ENCODE measurements around the gene ZNF546. TPM values are rescaled to one million over a fixed set of nuclear protein-coding genes. Genes with fewer than 3 reads are reported as not detected.

The ZNF546 gene
- total RNA-seq (2022) (5.2 and 6.3 TPM in 2 replicates), Bru-seq, nascent RNA (percentile 57 among the genes with signal in this experiment), BruChase-seq, experiment 1, labeled RNA remaining after a 6-hour chase (percentile 57 among the genes with signal in this experiment), BruChase-seq, experiment 2, labeled RNA remaining after a 2-hour chase (percentile 67 among the genes with signal in this experiment)
- long read RNA-seq, partial matches to known transcripts: 0 of 3 reads
- long read RNA-seq, other reads (novel, unspliced or antisense): 3 of 3 reads

GRCh38 chr19:39996811-39997637 lies at the start of gene ZNF546:
ZNF546 (plus strand) TSS chr19:39997060; CDS start chr19:39998327, 1,267 bp downstream.
- BruUV-seq (replicated peaks): TSS peak; percentile 46
- H3K27me3 Mint-ChIP-seq (ENCODE audit: insufficient read depth, unreplicated experiment): no peaks in the 10 kb centered on the region
- H3K4me3 Mint-ChIP-seq (ENCODE audit: unreplicated experiment): peak within 1 kb of the TSS; percentile 91
- H3K36me3 Mint-ChIP-seq (ENCODE audit: insufficient read depth, unreplicated experiment): peaks cover 6% of the 10 kb centered on the region
- H3K27ac Mint-ChIP-seq (ENCODE audit: low read depth, unreplicated experiment): peak within 1 kb of the TSS; percentile 93
- no peak for TF ChIP-seq CTCF (IDR thresholded peaks at IDR 0.05; ENCODE audit: unreplicated experiment)
- peaks cover 22% of the 10 kb centered on the region for H3K4me1 Mint-ChIP-seq (ENCODE audit: insufficient read depth, unreplicated experiment)
- peak; percentile 91 for DNase-seq (ENCODE audit: unreplicated experiment)
- intact Hi-C loops (cut with micrococcal nuclease): loop anchor here (1.0 to 2.0 kb wide), 2 partner anchors 26 to 94 kb away; partner anchors contain the start of genes PSMC4 and ZNF780A
- POLR2A ChIA-PET: interaction anchor here (0.6 to 4.3 kb wide), 16 partner anchors 11 to 1221 kb away, joined by 3 to 38 read pairs (median 4); partner anchors contain the start of genes FBL, PSMC4, SAMD4B and ZNF780A
- peaks cover 11% of the 10 kb centered on the region for H3K9me3 Mint-ChIP-seq (ENCODE audit: unreplicated experiment)
- CTCF ChIA-PET: interaction anchor here (1.0 kb wide), 2 partner anchors 22 to 25 kb away, joined by 3 to 6 read pairs; partner anchors contain the start of gene PSMC4

- H3K4me3 Mint-ChIP-seq (ENCODE audit: unreplicated experiment): no peak overlapping the region
- intact Hi-C loops (cut with micrococcal nuclease): no loop called here
- POLR2A ChIA-PET: interaction anchor here (1.6 kb wide), 1 partner anchor 22 kb away, joined by 4 read pairs; the partner anchor contains the start of gene PSMC4
- no peaks in the 10 kb centered on the region for H3K36me3 Mint-ChIP-seq (ENCODE audit: insufficient read depth, unreplicated experiment)
- no TSS peak for BruUV-seq (replicated peaks)
- no peak for TF ChIP-seq CTCF (IDR thresholded peaks at IDR 0.05; ENCODE audit: unreplicated experiment)
- H3K4me1 Mint-ChIP-seq (ENCODE audit: insufficient read depth, unreplicated experiment): no peaks in the 10 kb centered on the region
- no peaks in the 10 kb centered on the region for H3K9me3 Mint-ChIP-seq (ENCODE audit: unreplicated experiment)
- CTCF ChIA-PET: interaction anchor here (1.3 kb wide), 1 partner anchor 22 kb away, joined by 4 read pairs; the partner anchor contains the start of gene PSMC4
- H3K27ac Mint-ChIP-seq (ENCODE audit: low read depth, unreplicated experiment): no peak overlapping the region
- DNase-seq (ENCODE audit: unreplicated experiment): no peak
- H3K27me3 Mint-ChIP-seq (ENCODE audit: insufficient read depth, unreplicated experiment): no peaks in the 10 kb centered on the region
These were observed 47.7 kb upstream of the ZNF546 start for GRCh38 chr19:39949026-39949747.

- Mint-ChIP-seq H3K9me3 (ENCODE audit: unreplicated experiment) (no peaks in the 10 kb centered on the region), H3K27ac (ENCODE audit: low read depth, unreplicated experiment) (no peak overlapping the region), H3K36me3 (ENCODE audit: insufficient read depth, unreplicated experiment) (no peaks in the 10 kb centered on the region), H3K27me3 (ENCODE audit: insufficient read depth, unreplicated experiment) (no peaks in the 10 kb centered on the region), H3K4me1 (ENCODE audit: insufficient read depth, unreplicated experiment) (no peaks in the 10 kb centered on the region), H3K4me3 (ENCODE audit: unreplicated experiment) (no peak overlapping the region)
- ChIA-PET CTCF (interaction anchor here (0.5 to 0.7 kb wide), 2 partner anchors 20 to 110 kb away, joined by 3 read pairs; partner anchors contain the start of gene PSMC4), POLR2A (interaction anchor here (0.5 to 1.1 kb wide), 2 partner anchors 20 to 105 kb away, joined by 3 to 4 read pairs; partner anchors contain the start of genes FBL and PSMC4)
- intact Hi-C loops (cut with micrococcal nuclease): no loop called here
- no TSS peak for BruUV-seq (replicated peaks)
- no peak for DNase-seq (ENCODE audit: unreplicated experiment)
- no peak for TF ChIP-seq CTCF (IDR thresholded peaks at IDR 0.05; ENCODE audit: unreplicated experiment)
These were observed 45.7 kb upstream of the ZNF546 start for GRCh38 chr19:39951065-39951650.
